Hippocampal formation (tissue), 2 donors: ENCODE results near the gene HMGCL.
A peak's percentile ranks its signal among the peaks of the same experiment; 100 is the strongest.
"Not testable (repeated sequence)": the region's sequence is repeated elsewhere in the genome, so short reads cannot be mapped to it uniquely, and the experiment has no call there.

Source experiments
- DNase-seq, 2 donors: peaks; one replicate each; lab custom pipeline; 2025; lab: John Stamatoyannopoulos, UW

The HMGCL gene

GRCh38 chr1:23798662-23799142 lies 26.5 kb downstream of the HMGCL start:
- no peak for DNase-seq

DNA sequence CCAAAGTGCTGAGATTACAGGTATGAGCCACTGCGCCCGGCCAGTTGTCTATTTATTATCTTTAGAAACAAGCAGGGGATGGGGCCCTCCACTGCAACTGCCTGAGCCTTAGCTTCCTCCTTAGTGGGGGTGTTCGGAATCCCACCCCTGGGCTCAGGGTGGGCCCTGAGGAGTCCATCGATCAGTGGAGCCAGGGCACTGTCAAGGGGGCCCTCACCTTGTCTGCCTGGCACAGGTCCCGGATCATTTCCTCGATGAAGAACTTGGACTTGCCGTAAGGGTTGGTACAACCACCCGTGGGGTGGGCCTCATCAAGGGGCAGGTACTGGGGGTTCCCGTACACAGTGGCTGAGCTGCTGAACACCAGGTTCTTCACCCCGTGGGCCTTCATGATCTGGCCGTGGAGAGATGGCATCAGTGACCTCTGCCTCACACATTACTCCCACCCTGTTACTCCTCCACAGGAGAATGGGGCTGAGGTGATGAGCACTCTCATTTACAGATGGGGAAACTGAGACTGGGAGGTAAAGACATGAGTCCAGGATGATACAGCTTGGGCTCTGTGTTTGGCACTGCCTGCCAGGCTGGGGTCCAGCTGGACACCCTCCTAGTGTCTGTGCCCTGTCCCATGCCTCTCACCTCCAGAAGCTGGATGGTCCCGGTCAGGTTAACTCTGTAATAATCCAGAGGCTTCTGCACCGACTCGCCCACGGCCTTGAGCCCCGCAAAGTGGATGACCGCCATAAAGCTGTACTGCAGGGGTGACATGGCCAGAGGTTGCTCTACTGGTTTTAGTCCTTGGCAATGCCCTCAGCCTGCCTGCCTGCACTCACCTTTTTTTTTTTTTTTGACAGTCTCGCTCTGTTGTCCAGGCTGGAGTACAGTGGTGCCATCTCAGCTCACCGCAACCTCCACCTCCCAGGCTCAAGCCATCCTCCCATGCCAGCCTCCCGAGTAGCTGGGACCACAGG lies 27.5 kb downstream of the HMGCL start:
- no peak for DNase-seq

GRCh38 chr1:23796466-23797271 lies 28.6 kb downstream of the HMGCL start:
- no peak for DNase-seq

GRCh38 chr1:23795676-23796465 lies 29.4 kb downstream of the HMGCL start:
- DNase-seq = no peak

DNA sequence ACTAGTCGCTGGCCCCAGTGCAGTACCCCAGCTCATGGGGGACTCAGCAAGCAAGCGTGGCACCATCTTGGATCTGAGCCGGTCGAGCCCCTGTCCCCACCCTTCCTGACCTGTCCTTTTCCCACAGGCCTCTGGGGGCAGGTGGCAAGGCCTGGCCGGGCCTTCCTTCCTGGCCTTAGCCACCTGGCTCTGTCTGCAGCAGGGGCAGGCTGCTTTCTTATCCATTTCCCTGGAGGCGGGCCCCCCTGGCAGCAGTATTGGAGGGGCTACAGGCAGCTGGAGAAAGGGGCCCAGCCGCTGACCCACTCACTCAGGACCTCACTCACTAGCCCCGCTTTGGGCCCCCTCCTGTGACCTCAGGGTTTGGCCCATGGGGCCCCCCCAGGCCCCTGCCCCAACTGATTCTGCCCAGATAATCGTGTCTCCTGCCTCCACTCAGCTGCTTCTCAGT lies 30.5 kb downstream of the HMGCL start:
- DNase-seq = not testable (repeated sequence)

GRCh38 chr1:23793861-23794731 lies 31.1 kb downstream of the HMGCL start:
- no peak for DNase-seq

DNA sequence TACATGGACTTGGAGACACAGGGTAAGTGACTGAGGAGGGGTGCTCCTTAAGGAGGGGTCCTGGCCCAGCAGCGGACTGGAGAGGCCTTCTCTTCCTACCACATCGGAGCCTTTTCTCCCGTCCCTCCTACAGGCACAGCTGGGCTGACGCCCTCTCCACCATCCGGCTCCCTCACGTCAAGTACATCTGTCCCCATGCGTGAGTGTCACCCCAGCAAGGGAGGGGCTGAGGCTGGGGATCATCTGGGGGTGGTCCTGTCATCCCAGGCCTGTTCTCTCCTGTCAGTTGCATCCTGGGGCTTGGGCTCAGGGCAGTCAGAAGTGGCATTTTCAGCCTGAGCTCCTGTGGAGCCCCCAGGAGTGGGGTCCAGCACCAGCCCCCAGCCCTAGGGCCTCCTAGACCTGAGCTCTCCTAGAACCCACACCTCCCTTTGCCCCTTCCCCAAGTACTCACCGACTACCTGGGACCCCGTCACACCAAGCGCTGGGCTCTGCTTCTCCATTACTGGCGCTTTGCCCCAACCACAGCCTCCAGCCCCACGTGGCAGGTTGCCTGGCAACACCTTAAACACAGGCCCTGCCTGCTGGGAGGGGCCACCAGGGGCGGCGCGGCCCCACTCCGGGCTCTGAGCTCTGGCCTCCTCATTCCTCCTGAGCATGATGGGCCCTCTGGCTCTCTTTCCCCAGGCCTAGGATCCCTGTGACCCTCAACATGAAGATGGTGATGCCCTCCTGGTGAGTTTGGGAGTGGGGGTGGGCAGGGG lies 32.0 kb downstream of the HMGCL start:
- DNase-seq = no peak

DNA sequence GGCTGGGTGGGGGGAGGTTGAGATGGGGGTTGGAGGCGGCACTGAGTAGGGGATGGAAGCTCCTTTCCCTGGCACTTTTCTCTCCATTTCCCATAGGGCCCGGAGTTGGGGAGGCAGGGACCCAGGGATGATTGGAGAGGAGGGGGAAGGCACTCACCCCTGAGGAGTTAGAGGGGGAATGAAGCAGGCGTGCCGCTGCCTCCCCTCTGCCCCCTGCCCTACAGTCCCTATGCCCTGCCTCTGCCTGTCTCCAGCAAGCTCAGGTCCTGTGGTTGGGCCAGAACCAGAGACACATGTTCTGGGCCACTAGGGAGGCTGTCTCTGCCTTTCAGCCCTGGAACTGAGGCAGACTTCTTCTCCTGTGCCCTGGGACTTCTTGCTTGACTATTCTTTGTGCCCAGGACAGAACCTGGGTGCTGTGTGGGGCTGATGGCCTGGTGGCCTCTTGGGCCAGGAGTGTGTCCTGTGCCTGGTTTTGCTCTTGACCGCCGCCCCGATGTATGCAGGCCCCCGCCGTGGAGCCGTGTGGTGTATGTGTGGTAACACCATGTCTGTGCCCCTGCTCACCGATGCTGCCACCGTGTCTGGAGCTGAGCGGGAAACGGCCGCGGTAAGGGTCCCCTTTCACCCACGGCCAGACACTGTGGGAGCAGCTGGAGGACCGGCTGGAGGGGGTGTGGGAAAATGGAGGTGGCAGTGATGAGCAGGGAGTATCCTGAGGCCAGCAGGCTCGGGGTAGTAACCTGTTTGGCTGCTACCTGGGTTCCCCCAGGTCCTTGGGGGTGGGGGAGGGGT lies 32.9 kb downstream of the HMGCL start:
- no peak for DNase-seq

DNA sequence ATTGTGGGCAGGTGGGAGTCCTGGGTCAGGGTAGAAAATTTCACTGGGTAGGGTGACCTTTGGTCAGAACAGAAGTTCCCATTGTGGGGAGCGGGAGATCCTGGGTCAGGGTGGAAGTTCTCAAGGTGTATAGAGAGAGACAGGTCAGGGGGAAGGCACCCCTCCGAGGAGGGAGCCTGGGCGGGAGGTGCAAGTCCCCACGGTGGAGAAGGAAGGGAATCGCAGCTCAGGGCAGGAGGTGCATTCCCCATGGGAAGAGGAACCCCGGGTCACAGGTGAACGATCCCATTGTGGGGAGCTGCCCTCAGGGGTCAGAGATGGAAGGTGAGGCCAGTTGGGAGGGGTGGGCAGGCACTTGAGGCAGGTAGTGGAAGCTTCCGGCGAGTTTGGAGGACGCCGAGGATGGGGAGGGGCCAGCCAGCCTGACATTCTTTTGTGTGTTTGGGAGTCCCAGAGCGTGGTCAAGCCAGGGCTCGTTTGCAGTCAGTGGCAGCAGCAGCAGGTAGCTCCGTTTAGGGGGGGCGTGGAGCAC lies 33.6 kb downstream of the HMGCL start:
- no peak for DNase-seq

- peak; percentile 91 to 94 for DNase-seq
Measured at GRCh38 chr1:23790696-23791515, 34.3 kb downstream of the HMGCL start, which contains the start of gene LYPLA2. Gene LYPLA2 (plus strand): TSS chr1:23791145. CDS start chr1:23792683, 1,538 bp downstream.

DNA sequence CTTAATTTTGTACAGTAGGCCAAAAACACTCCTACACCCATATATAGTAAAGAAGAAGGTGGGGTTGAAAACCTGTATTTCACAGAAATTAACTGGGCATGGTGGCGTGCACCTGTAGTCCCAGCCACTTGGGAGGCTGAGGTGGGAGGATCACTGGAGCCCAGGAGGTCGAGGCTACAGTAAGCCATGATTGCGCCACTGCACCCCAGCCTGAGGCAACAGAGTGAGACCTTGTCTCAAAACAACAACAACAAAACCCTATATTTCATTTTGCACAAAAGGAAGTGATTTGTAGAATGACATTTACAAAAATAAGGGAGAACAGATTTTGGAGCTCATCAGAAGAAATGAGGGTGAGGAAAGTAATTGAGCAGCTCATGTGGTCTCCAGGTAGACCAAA lies 36.5 kb downstream of the HMGCL start:
- DNase-seq = no peak

DNA sequence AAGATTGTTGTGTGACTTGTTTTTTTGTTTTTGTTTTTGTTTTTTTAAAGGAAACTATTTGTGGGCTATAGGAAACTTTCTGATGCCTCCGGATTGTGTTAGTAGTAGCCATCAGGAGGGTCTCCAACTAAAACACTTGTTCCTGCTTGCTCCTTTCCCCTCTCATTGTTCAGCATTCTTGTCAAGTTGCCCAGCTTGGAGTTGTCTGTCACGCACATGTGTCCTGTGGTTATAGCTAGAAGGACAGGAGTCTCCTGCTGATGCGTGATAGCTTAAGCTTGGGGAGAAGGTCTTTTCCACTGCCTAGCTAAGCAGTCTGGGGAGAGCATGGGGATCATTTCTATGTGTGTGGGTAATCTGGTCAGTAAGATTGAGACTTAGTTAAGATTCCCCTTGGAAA lies 37.5 kb downstream of the HMGCL start:
- DNase-seq = no peak

DNA sequence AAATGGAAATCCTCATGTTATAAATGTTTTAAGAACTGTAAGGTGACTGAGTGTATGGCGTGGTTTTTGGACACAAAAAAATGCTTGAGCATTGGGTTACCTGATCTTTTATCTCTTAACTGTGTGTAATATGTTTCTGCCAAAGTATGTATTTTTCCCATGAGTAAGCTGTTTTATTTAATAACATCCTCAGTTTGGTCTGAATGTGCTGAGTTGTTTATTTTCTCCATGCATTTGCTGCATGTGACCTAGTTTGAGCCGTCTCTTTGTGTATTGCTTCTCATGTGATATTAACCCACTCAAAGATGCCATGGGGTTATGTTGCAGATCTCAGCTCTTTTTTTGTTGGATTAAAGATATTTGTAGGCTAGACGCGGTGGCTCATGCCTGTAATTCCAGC lies 40.4 kb downstream of the HMGCL start:
- DNase-seq = no peak

DNA sequence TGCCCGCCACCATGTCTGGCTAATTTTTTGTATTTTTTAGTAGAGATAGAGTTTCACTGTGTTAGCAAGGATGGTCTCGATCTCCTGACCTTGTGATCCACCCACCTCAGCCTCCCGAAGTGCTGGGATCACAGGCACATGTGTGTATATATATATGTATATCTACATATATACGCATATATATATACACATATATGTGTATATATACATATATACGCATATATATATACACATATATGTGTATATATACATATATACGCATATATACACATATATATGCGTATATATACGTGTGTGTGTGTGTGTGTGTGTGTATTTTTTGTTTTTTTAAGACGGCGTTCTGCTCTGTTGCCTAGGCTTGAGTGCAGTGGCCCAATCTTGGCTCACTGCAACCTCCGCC lies 42.1 kb downstream of the HMGCL start:
- not testable (repeated sequence) for DNase-seq

GRCh38 chr1:23779826-23780371 lies 45.3 kb downstream of the HMGCL start:
- no peak for DNase-seq

GRCh38 chr1:23777979-23778814 lies 47.0 kb downstream of the HMGCL start, which contains the start of gene PITHD1:
Gene PITHD1 (plus strand): TSS chr1:23778418. CDS start chr1:23778516, 98 bp downstream.
- DNase-seq = peak; percentile 69 to 78

GRCh38 chr1:23776217-23776616 lies 49.0 kb downstream of the HMGCL start:
- no peak for DNase-seq
